Ovary (tissue), 3 donors: Measurements from ENCODE around the gene MYDGF.

Experiments
- CTCF ChIP-seq, 3 donors: fragments of 450-650 bp in 2 of 3; fragments of 200-600 bp in 1 of 3; IDR thresholded peaks; one replicate each; pipeline versions ENCODE4 v1.5.1 to v1.8.0; 2016 to 2022; ENCODE audit warnings: antibody characterized with exemption in 3 of 3, mild to moderate bottlenecking in 1 of 3
- EP300 ChIP-seq: sonication (generic); formaldehyde crosslinking; IDR thresholded peaks from one replicate; pipeline ENCODE4 v1.6.1; 2017; ENCODE audit warnings: antibody characterized with exemption
- donor health status: DM: no; HTN: no; CAD: no.

- TF ChIP-seq EP300 (no peak), CTCF (IDR thresholded peaks at IDR 0.05) (no peak)
These were observed 22.2 kb downstream of the MYDGF start for GRCh38 chr19:4647676-4648644.
